ENCODE results near the gene EDIL3.
"Not testable (repeated sequence)": the region's sequence is repeated elsewhere in the genome, so short reads cannot be mapped to it uniquely, and the experiment has no call there.

EDIL3 gene

GRCh38 chr5:84370176-84370575, 14.5 kb downstream of the EDIL3 start:
- Mint-ChIP-seq H3K4me3 (no peak overlapping the region), H3K27me3 (no peaks in the 10 kb centered on the region), H3K36me3 (ENCODE audit: insufficient read depth) (no peaks in the 10 kb centered on the region), H3K27ac (ENCODE audit: low read depth) (no peak overlapping the region), H3K4me1 (no peaks in the 10 kb centered on the region), H3K9me3 (peaks cover 11% of the 10 kb centered on the region)
- no peak for ATAC-seq (replicated peaks; ENCODE audit: extremely low read depth, poor library complexity, severe bottlenecking)
- DNase-seq (ENCODE audit: low spot score in 2 of 2): no peak

GRCh38 chr5:84364043-84364442, 20.6 kb downstream of the EDIL3 start:
- Mint-ChIP-seq H3K4me1 (no peaks in the 10 kb centered on the region), H3K36me3 (ENCODE audit: insufficient read depth) (no peaks in the 10 kb centered on the region)

GRCh38 chr5:84362061-84362720, 22.5 kb downstream of the EDIL3 start:
- Mint-ChIP-seq H3K27me3 (no peaks in the 10 kb centered on the region), H3K9me3 (peaks cover 5% of the 10 kb centered on the region), H3K4me3 (no peak overlapping the region), H3K4me1 (no peaks in the 10 kb centered on the region), H3K27ac (ENCODE audit: low read depth) (no peak overlapping the region), H3K36me3 (ENCODE audit: insufficient read depth) (no peaks in the 10 kb centered on the region)
- no peak for ATAC-seq (replicated peaks; ENCODE audit: extremely low read depth, poor library complexity, severe bottlenecking)
- DNase-seq (ENCODE audit: low spot score in 2 of 2): no peak

More at GRCh38 chr5:84364043-84364442, 20.6 kb downstream of the EDIL3 start:
- ATAC-seq (replicated peaks; ENCODE audit: extremely low read depth, poor library complexity, severe bottlenecking) (no peak), DNase-seq (ENCODE audit: low spot score in 2 of 2) (no peak)
- Mint-ChIP-seq H3K27ac (ENCODE audit: low read depth) (no peak overlapping the region), H3K9me3 (peaks cover 5% of the 10 kb centered on the region), H3K4me3 (no peak overlapping the region), H3K27me3 (no peaks in the 10 kb centered on the region)

GRCh38 chr5:84361572-84361971, 23.1 kb downstream of the EDIL3 start:
- Mint-ChIP-seq H3K4me3 (no peak overlapping the region), H3K27me3 (no peaks in the 10 kb centered on the region), H3K4me1 (no peaks in the 10 kb centered on the region), H3K9me3 (peaks cover 8% of the 10 kb centered on the region), H3K36me3 (ENCODE audit: insufficient read depth) (no peaks in the 10 kb centered on the region), H3K27ac (ENCODE audit: low read depth) (no peak overlapping the region)
- no peak for ATAC-seq (replicated peaks; ENCODE audit: extremely low read depth, poor library complexity, severe bottlenecking)
- no peak for DNase-seq (ENCODE audit: low spot score in 2 of 2)

- Mint-ChIP-seq H3K4me1 (no peaks in the 10 kb centered on the region), H3K27me3 (no peaks in the 10 kb centered on the region), H3K27ac (ENCODE audit: low read depth) (no peak overlapping the region), H3K4me3 (no peak overlapping the region), H3K36me3 (ENCODE audit: insufficient read depth) (no peaks in the 10 kb centered on the region), H3K9me3 (peaks cover 15% of the 10 kb centered on the region)
- DNase-seq (ENCODE audit: low spot score in 2 of 2) (no peak), ATAC-seq (replicated peaks; ENCODE audit: extremely low read depth, poor library complexity, severe bottlenecking) (no peak)
These were observed 24.6 kb downstream of the EDIL3 start for GRCh38 chr5:84360056-84360455.

GRCh38 chr5:84354101-84354500, 30.6 kb downstream of the EDIL3 start:
- peaks cover 14% of the 10 kb centered on the region for H3K9me3 Mint-ChIP-seq

GRCh38 chr5:84344788-84345187, 39.9 kb downstream of the EDIL3 start:
- no peaks in the 10 kb centered on the region for H3K4me1 Mint-ChIP-seq
- H3K27ac Mint-ChIP-seq (ENCODE audit: low read depth): no peak overlapping the region
- H3K4me3 Mint-ChIP-seq: no peak overlapping the region
- peaks cover 8% of the 10 kb centered on the region for H3K9me3 Mint-ChIP-seq
- H3K36me3 Mint-ChIP-seq (ENCODE audit: insufficient read depth): no peaks in the 10 kb centered on the region
- no peak for ATAC-seq (replicated peaks; ENCODE audit: extremely low read depth, poor library complexity, severe bottlenecking)
- H3K27me3 Mint-ChIP-seq: no peaks in the 10 kb centered on the region
- DNase-seq (ENCODE audit: low spot score in 2 of 2): no peak

More at GRCh38 chr5:84354101-84354500, 30.6 kb downstream of the EDIL3 start:
- Mint-ChIP-seq H3K4me3 (no peak overlapping the region), H3K4me1 (no peaks in the 10 kb centered on the region), H3K27ac (ENCODE audit: low read depth) (no peak overlapping the region), H3K27me3 (no peaks in the 10 kb centered on the region), H3K36me3 (ENCODE audit: insufficient read depth) (no peaks in the 10 kb centered on the region)
- ATAC-seq (replicated peaks; ENCODE audit: extremely low read depth, poor library complexity, severe bottlenecking): no peak
- no peak for DNase-seq (ENCODE audit: low spot score in 2 of 2)

GRCh38 chr5:84343171-84343570, 41.5 kb downstream of the EDIL3 start:
- no peaks in the 10 kb centered on the region for H3K36me3 Mint-ChIP-seq (ENCODE audit: insufficient read depth)
- H3K4me1 Mint-ChIP-seq: no peaks in the 10 kb centered on the region
- DNase-seq (ENCODE audit: low spot score in 2 of 2) (no peak), ATAC-seq (replicated peaks; ENCODE audit: extremely low read depth, poor library complexity, severe bottlenecking) (no peak)
- no peaks in the 10 kb centered on the region for H3K27me3 Mint-ChIP-seq
- H3K9me3 Mint-ChIP-seq: peaks cover 12% of the 10 kb centered on the region
- no peak overlapping the region for H3K27ac Mint-ChIP-seq (ENCODE audit: low read depth)
- H3K4me3 Mint-ChIP-seq: no peak overlapping the region

GRCh38 chr5:84332106-84332505, 52.6 kb downstream of the EDIL3 start:
- H3K27ac Mint-ChIP-seq (ENCODE audit: low read depth): no peak overlapping the region
- no peak for DNase-seq (ENCODE audit: low spot score in 2 of 2)
- ATAC-seq (replicated peaks; ENCODE audit: extremely low read depth, poor library complexity, severe bottlenecking): no peak
- H3K4me3 Mint-ChIP-seq: no peak overlapping the region
- no peaks in the 10 kb centered on the region for H3K36me3 Mint-ChIP-seq (ENCODE audit: insufficient read depth)
- H3K9me3 Mint-ChIP-seq: peaks cover 20% of the 10 kb centered on the region
- no peaks in the 10 kb centered on the region for H3K4me1 Mint-ChIP-seq
- no peaks in the 10 kb centered on the region for H3K27me3 Mint-ChIP-seq

GRCh38 chr5:84327591-84327990, 57.1 kb downstream of the EDIL3 start:
- H3K36me3 Mint-ChIP-seq (ENCODE audit: insufficient read depth): no peaks in the 10 kb centered on the region
- no peaks in the 10 kb centered on the region for H3K27me3 Mint-ChIP-seq
- no peak for DNase-seq (ENCODE audit: low spot score in 2 of 2)
- H3K4me3 Mint-ChIP-seq: no peak overlapping the region
- H3K27ac Mint-ChIP-seq (ENCODE audit: low read depth): no peak overlapping the region
- no peaks in the 10 kb centered on the region for H3K4me1 Mint-ChIP-seq
- no peak for ATAC-seq (replicated peaks; ENCODE audit: extremely low read depth, poor library complexity, severe bottlenecking)
- peaks cover 4% of the 10 kb centered on the region for H3K9me3 Mint-ChIP-seq

- H3K4me1 Mint-ChIP-seq: no peaks in the 10 kb centered on the region
- no peak overlapping the region for H3K4me3 Mint-ChIP-seq
- ATAC-seq (replicated peaks; ENCODE audit: extremely low read depth, poor library complexity, severe bottlenecking): no peak
- H3K27me3 Mint-ChIP-seq: no peaks in the 10 kb centered on the region
- no peaks in the 10 kb centered on the region for H3K36me3 Mint-ChIP-seq (ENCODE audit: insufficient read depth)
- no peak for DNase-seq (ENCODE audit: low spot score in 2 of 2)
- H3K27ac Mint-ChIP-seq (ENCODE audit: low read depth): no peak overlapping the region
- H3K9me3 Mint-ChIP-seq: peaks cover 19% of the 10 kb centered on the region
These were observed 62.0 kb downstream of the EDIL3 start for GRCh38 chr5:84322646-84323045.

GRCh38 chr5:84317826-84318225, 66.9 kb downstream of the EDIL3 start:
- DNase-seq (ENCODE audit: low spot score in 2 of 2); ATAC-seq (replicated peaks; ENCODE audit: extremely low read depth, poor library complexity, severe bottlenecking); H3K27ac Mint-ChIP-seq (ENCODE audit: low read depth); H3K27me3 Mint-ChIP-seq; H3K4me3 Mint-ChIP-seq; H3K36me3 Mint-ChIP-seq (ENCODE audit: insufficient read depth); H3K4me1 Mint-ChIP-seq: not testable (repeated sequence)
- peaks cover 29% of the 10 kb centered on the region for H3K9me3 Mint-ChIP-seq

GRCh38 chr5:84312280-84312679, 72.4 kb downstream of the EDIL3 start:
- not testable (repeated sequence) for H3K27me3 Mint-ChIP-seq; DNase-seq (ENCODE audit: low spot score in 2 of 2); H3K27ac Mint-ChIP-seq (ENCODE audit: low read depth); H3K4me1 Mint-ChIP-seq; H3K36me3 Mint-ChIP-seq (ENCODE audit: insufficient read depth); ATAC-seq (replicated peaks; ENCODE audit: extremely low read depth, poor library complexity, severe bottlenecking); H3K4me3 Mint-ChIP-seq
- peaks cover 23% of the 10 kb centered on the region for H3K9me3 Mint-ChIP-seq
